ENCODE data around the gene NSUN7.

- TF ChIP-seq CTCF (IDR thresholded peaks at IDR 0.05): no peak
- no peak for TF ChIP-seq POLR2A (IDR thresholded peaks at IDR 0.05)
Observed at GRCh38 chr4:40782876-40783275, 33.1 kb downstream of the NSUN7 start.

Measured in uterus (tissue), 2 donors.